Upper lobe of right lung (tissue), 1 donor: ENCODE measurements around the gene GRIP1. TPM values are rescaled to one million over a fixed set of nuclear protein-coding genes. Genes with fewer than 3 reads are reported as not detected.

Experiments used
- ATAC-seq: fragments of 200-7000 bp; cut with Tn5 transposase; one replicate; pipeline ENCODE4 v1.9.1; 2020; ENCODE audit warnings: mild to moderate bottlenecking, moderate library complexity
- DNase-seq: peaks from one replicate; pipeline ENCODE4 v3.0.0-alpha.2; 2020
- H3K27ac ChIP-seq: fragments of 200-600 bp; one replicate; pipeline ENCODE4 v1.8.0; 2022
- H3K27me3 ChIP-seq: fragments of 200-600 bp; one replicate; pipeline ENCODE4 v1.8.0; 2022; ENCODE audit warnings: mild to moderate bottlenecking
- H3K36me3 ChIP-seq: fragments of 200-600 bp; one replicate; pipeline ENCODE4 v1.8.0; 2022
- H3K4me1 ChIP-seq: fragments of 200-600 bp; one replicate; pipeline ENCODE4 v1.8.0; 2022
- H3K4me3 ChIP-seq: fragments of 200-600 bp; one replicate; pipeline ENCODE4 v1.8.0; 2022; ENCODE audit warnings: mild to moderate bottlenecking
- H3K9me3 ChIP-seq: fragments of 200-600 bp; one replicate; pipeline ENCODE4 v1.8.0; 2022
- CTCF ChIP-seq: fragments of 200-600 bp; IDR thresholded peaks from one replicate; pipeline ENCODE4 v1.8.0; 2022; ENCODE audit warnings: antibody characterized with exemption
- intact Hi-C: fragments of 100-400 bp; cut with DNase I; formaldehyde crosslinking; loops from one replicate; pipeline ENCODE4 v1.11.0; 2022
- total RNA-seq: library from RNA; stranded (reverse); fragmentation: NEBNext Ultra II Directional; extraction: Animal tissue kit (Norgen Biotek cat#: 25700); gene quantifications from one replicate; pipeline ENCODE4 v1.2.1, GENCODE V29; 2021
- donor health status: DM: no; HTN: yes; CAD: no; lungs with severe emphysema.

Gene GRIP1
- total RNA-seq, 1 donor from 2014 or later: 5.2 TPM

GRCh38 chr12:66398931-66399910 is 279.7 kb downstream of the GRIP1 start:
- Histone ChIP-seq H3K36me3 (no peaks in the 10 kb centered on the region), H3K4me1 (no peaks in the 10 kb centered on the region), H3K27ac (no peak overlapping the region), H3K4me3 (no peak overlapping the region), H3K9me3 (no peaks in the 10 kb centered on the region), H3K27me3 (no peaks in the 10 kb centered on the region)
- intact Hi-C loops: no loop called here
- no peak for DNase-seq
- no peak for TF ChIP-seq CTCF
- ATAC-seq: no peak

DNA sequence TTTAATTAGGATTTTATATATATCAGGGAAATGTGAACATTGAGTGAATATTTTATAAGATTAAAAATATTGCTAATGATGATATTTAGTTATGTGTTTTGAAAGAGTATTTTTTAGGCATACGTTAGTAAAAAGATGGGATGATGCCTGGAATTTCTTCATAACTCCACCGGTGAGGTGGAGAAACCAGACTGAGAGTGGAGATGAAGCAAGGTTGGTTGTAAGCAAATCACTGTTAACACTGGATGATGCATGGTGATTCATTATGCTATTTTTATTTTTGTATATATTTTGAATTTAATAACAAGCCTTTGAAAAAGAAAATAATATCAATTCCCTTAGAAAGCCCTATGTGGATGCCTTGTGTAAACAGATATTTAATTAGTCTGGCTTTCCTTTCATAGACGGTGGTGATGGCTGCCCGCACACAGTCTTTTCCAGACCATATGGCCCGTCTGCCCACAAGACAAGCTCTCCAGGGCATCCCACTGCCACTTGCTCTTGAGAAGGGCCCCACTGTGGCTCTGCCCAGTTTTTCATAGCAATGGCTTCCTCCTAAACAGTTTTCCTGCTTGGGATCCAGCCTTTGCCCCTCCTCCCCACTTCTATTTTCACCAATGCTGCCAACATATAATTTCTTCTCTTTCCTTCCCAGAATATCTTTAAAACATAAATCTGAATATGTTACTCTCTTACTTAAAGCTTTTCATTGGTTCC is 281.1 kb downstream of the GRIP1 start:
- no peaks in the 10 kb centered on the region for H3K9me3 ChIP-seq
- ATAC-seq (no peak), DNase-seq (no peak)
- no peak for TF ChIP-seq CTCF
- H3K36me3 ChIP-seq: no peaks in the 10 kb centered on the region
- intact Hi-C loops: no loop called here
- H3K27me3 ChIP-seq: no peaks in the 10 kb centered on the region
- H3K27ac ChIP-seq: no peak overlapping the region
- no peak overlapping the region for H3K4me3 ChIP-seq
- no peaks in the 10 kb centered on the region for H3K4me1 ChIP-seq

- no peak for ATAC-seq
- Histone ChIP-seq H3K27me3 (no peaks in the 10 kb centered on the region), H3K27ac (no peak overlapping the region), H3K36me3 (no peaks in the 10 kb centered on the region), H3K4me1 (no peaks in the 10 kb centered on the region), H3K9me3 (no peaks in the 10 kb centered on the region), H3K4me3 (no peak overlapping the region)
- DNase-seq: no peak
- TF ChIP-seq CTCF: no peak
- intact Hi-C loops: no loop called here
Observed at GRCh38 chr12:66393890-66394289, 285.0 kb downstream of the GRIP1 start.

GRCh38 chr12:66392266-66392915 is 286.5 kb downstream of the GRIP1 start:
- no peaks in the 10 kb centered on the region for H3K27me3 ChIP-seq
- H3K9me3 ChIP-seq: no peaks in the 10 kb centered on the region
- no peaks in the 10 kb centered on the region for H3K36me3 ChIP-seq
- DNase-seq (no peak), ATAC-seq (no peak)
- H3K4me1 ChIP-seq: no peaks in the 10 kb centered on the region
- H3K4me3 ChIP-seq: no peak overlapping the region
- H3K27ac ChIP-seq: no peak overlapping the region
- intact Hi-C loops: no loop called here
- TF ChIP-seq CTCF: no peak

GRCh38 chr12:66388517-66388916 is 290.4 kb downstream of the GRIP1 start:
- intact Hi-C loops: no loop called here
- H3K36me3 ChIP-seq: no peaks in the 10 kb centered on the region
- ATAC-seq (peak; percentile 91), DNase-seq (no peak)
- H3K4me1 ChIP-seq: no peaks in the 10 kb centered on the region
- H3K27ac ChIP-seq: no peak overlapping the region
- no peak overlapping the region for H3K4me3 ChIP-seq
- H3K9me3 ChIP-seq: no peaks in the 10 kb centered on the region
- TF ChIP-seq CTCF: no peak
- no peaks in the 10 kb centered on the region for H3K27me3 ChIP-seq
